GM18868 (cell line): Measurements from ENCODE around the gene RNF133.
"Not testable (repeated sequence)": the region's sequence is repeated elsewhere in the genome, so short reads cannot be mapped to it uniquely, and the experiment has no call there.

Experiments
- ATAC-seq: cut with Tn5 transposase; IDR thresholded peaks from one replicate; pipeline ENCODE4 v1.9.1; 2021; ENCODE audit warnings: mild to moderate bottlenecking, moderate library complexity; ENCODE audit not compliant: unreplicated experiment

RNF133 gene

DNA sequence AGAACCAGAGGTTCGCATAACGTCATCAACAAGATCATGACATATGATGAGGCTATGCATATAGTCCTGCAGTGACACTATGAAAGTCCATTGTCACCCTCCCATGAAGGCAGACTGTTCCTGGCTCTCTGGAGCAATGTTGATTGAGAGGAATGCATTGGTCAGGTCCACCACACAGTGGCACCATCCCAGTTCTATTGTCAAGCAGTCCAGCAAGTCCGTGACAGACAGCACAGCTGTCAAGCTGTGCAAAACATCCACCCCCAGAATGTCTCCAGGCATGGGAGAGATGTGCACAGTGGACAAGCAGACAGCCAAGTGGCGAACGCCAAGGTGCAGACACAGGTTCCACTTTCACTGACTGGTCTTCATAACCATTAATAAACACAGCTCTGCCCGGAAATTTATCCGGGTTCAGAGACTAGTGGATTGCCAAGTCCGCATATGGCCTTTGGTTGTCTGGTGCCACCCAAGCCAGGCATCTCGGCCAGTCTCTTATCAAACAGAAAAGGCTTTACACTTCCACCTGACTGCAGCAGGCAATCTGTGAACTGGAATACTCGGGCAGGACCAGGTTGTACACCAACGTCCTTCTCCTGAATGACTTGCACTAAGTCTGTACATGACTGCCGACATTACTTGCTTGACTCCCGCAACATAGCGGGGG lies 7.2 kb downstream of the RNF133 start:
- no peak for ATAC-seq

- no peak for ATAC-seq
Measured at GRCh38 chr7:122689346-122690109, 9.4 kb downstream of the RNF133 start.

DNA sequence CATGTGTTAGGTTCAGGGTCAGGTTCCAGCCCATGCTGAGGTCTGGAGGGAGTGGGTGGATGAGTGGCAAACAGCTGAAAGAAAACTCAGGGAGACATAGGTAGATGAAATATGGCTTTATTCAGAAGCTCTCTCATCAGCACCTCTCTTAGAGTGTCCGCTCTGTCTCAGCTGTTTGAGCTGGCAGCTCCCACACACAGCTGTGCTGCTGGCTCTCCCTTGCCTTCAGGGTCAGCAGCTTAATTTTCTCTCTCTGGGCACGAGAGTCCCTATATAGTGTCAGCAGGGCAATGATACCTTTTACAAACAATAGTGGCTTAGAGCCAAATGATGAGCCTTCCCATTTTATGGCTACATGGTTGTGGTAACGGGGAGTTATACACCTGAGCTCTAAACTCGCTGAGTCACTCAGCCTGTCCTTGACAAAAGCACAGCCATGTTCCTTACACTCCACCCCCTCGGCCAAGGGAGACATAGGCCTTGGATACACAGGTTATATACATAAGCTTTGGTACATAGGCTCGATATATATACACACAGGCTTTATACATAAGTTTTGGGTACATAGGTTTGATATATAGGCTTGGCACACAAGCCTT lies 10.4 kb downstream of the RNF133 start:
- ATAC-seq: no peak

DNA sequence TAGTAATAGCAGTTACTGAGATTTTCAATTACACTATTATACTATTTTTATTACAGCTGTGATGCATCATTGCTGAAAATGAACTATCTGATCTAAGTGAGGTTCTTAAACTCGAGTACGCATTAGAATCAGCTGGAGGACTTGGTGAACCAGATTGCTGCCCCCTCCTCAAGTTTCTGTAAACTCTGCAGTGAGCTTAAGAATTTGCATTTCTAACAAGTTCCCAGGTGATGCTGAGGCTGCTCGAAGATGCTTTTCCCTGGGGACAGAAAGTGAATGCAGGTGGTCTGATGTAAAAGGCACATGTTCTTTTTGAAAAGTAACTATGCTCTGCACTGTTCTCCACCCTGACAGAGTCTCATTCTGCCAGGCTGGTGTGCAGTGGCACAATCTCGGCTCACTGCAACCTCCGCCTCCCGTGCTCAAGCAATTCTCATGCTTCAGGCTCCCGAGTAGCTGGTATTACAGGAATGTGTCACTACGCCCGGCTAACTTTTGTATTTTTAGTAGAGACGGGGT lies 12.5 kb downstream of the RNF133 start:
- no peak for ATAC-seq

GRCh38 chr7:122684504-122684903 lies 14.4 kb downstream of the RNF133 start:
- ATAC-seq: no peak

DNA sequence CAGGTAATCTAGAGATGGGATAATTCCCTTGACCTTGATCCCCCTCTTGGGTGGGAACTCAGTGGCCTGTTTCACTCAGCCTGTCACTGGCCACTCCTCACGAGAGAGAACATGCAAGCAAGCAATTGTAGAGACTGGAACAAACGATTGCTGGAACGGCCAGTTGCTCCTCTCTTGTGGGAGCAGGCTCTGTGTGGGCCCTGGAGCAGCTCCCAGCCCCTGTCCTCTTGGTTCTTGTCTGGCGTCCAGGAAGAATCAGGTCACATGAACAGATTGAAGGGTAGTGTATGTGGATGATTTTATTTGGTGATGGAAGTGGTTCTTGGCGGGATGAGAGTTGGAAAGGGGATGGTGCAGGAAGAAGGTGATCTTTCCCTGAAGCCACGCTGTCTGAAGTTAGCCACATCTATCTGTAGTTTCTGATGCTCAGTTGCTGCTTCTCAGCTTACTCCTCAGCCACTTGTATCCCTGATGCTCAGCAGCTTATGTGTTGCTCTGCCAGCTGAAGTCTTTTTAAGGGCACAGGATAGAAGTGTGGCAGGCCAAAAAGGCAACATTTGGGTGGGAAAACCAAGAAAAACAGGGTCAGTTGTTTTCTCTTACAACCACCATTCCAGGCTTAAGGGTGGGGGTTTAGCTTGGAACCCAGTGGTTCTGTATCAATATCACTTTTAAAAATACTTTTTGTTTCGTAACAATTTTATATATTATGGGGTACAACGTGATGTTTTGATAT lies 15.9 kb downstream of the RNF133 start:
- ATAC-seq: no peak

DNA sequence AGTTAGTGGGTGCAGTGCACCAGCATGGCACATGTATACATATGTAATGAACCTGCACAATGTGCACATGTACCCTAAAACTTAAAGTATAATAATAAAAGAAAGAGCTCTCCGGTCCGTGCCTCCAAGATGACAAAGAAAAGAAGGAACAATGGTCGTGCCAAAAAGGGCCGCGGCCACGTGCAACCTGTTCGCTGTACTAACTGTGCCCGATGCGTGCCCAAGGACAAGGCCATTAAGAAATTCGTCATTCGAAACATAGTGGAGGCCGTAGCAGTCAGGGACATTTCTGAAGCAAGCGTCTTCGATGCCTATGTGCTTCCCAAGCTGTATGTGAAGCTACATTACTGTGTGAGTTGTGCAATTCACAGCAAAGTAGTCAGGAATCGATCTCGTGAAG lies 17.7 kb downstream of the RNF133 start:
- not testable (repeated sequence) for ATAC-seq

GRCh38 chr7:122679813-122680212 lies 19.1 kb downstream of the RNF133 start:
- no peak for ATAC-seq

DNA sequence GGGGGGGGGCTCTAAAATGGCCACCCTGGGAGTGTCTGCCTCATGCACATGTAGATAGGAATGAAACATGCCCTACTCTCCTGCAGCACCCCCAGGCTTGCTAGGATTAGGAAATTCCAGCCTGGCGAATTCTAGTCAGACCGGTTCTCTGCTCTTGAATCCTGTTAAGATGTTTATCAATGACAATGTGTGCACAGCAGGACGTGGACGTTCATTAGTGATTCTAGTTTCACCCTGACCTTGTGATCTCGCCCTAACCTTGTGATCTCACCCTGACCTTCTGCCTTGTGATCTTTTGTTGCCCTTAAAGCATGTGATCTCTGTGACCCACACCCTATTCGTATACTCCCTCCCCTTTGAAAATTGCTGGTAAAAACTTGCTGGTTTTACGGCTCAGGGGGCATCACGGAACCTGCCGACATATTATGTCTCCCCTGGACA lies 19.6 kb downstream of the RNF133 start:
- ATAC-seq: not testable (repeated sequence)

DNA sequence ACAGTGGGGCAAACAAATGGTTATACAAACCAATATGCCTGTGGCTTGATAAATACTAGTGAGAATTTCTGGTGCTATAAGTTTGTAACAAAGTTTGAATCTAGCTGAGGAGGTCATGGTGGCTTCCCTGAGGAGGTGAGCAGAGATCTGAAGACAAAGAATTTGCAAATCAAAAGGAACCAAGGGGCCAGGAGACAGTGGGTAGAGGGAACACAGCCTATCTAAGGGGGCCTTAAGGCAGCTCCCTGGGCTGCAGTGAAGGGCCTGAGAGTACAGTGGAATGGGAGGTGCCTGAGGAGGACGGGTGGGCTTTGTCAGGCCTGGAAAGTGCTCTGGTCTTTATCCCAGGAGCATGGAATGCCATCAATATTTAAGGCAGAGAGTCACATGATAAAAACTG lies 21.8 kb downstream of the RNF133 start:
- ATAC-seq: no peak

GRCh38 chr7:122676466-122676865 lies 22.5 kb downstream of the RNF133 start:
- ATAC-seq: no peak

DNA sequence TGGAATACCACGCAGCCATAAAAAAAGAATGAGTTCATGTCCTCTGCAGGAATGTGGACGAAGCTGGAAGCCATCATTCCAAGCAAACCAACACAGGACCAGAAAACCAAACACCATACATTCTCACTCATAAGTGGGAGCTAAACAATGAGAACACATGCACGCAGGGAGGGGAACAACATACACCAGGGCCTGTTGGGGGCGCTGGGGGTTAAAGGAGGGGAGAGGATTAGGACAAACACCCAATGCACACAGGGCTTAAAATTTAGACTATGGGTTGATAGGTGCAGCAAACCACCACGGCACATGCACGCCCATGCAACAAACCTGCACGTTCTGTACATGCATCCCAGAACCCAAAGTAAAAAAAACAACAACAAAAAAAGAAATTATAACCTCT lies 23.3 kb downstream of the RNF133 start:
- ATAC-seq: no peak

- ATAC-seq: no peak
Measured at GRCh38 chr7:122675011-122675410, 23.9 kb downstream of the RNF133 start.

DNA sequence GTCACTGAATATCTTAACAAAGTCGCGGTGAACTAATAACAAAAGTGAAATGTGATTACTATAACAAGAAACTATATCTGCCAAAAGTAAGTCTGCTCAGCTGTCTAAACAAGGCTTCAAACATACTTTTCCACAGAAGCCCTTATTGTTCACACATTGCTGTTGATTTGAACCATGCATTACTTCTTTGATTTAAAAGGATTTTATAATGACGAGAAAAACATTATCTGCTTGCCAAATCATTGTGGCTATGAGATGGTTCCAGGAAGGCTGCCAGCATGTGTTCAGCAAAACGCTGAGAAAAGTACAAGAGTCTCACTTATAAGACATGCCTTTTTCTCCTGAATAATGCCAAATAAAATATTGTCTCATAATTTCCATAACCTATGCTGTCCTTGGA lies 24.4 kb downstream of the RNF133 start:
- ATAC-seq: no peak

GRCh38 chr7:122673951-122674350 lies 25.0 kb downstream of the RNF133 start:
- no peak for ATAC-seq

GRCh38 chr7:122672536-122672935 lies 26.4 kb downstream of the RNF133 start:
- ATAC-seq: no peak

DNA sequence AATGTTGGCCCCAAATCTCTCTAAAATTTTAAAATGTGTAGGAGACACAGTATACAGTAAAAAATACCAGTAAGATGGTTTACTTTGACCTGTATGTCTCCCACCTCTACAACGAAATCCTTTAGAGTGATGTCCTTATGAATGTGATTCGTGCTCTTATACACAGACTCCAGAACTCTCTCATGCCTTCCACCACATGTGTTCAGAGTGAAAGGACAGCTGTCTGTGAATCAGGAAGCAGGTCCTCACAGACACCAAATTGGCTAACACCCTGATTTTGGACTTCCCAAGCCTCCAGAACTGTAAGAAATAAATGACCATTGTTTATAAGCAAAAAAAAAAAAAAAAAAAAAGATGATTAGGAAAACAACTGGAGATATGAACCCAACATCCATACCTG lies 35.2 kb downstream of the RNF133 start:
- no peak for ATAC-seq

GRCh38 chr7:122658856-122659255 lies 40.1 kb downstream of the RNF133 start:
- ATAC-seq: no peak

DNA sequence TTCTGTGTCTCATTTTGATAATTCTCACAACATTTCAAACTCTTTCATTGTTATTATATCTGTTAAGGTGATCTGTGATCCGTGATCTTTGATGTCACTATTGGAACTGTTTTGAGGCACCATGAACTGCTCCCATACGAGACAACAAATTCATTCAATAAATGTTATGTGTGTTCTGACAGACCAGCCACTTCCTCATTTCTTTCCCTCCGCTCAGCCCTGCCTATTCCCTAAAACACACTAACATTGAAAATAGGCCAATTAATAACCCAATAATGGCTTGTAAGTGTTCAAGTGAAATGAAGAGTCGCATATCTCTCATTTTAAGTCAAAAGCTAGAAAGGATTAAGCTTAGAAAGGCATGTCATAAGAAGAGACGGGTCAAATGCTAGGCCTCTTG lies 45.2 kb downstream of the RNF133 start:
- no peak for ATAC-seq

DNA sequence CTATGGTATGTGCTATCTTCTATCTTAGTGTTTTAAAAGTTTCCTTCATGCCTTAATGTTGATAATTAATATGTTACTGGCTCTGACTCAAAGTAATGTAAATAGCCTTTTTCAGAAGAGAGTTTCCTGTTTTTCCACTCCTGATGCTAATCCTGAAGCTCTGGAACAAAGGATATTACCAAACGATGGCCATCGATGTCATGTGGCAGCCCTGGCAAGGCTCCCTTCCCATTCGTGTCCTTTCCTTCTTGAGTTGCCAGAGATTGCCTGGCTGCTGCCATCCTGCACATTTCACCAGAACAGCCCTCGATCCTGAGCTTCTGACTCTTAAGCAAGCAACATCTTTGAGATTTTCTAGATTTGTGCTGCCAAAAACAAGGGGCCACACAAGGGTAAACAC lies 46.0 kb downstream of the RNF133 start:
- ATAC-seq: no peak

- ATAC-seq: no peak
Measured at GRCh38 chr7:122651451-122651850, 47.5 kb downstream of the RNF133 start.
